ENCODE measurements around the gene THSD8.

The THSD8 gene

GRCh38 chr19:12779162-12779993 is 22.5 kb upstream of the THSD8 start:
- no peak for DNase-seq

GRCh38 chr19:12782174-12782423 is 19.8 kb upstream of the THSD8 start:
- no peak for DNase-seq

GRCh38 chr19:12782424-12783290 is 19.2 kb upstream of the THSD8 start:
- peak; percentile 69 for DNase-seq

GRCh38 chr19:12783291-12783848 is 18.5 kb upstream of the THSD8 start:
- DNase-seq: no peak

- DNase-seq: no peak
Observed at GRCh38 chr19:12783849-12784393, 17.9 kb upstream of the THSD8 start.

- no peak for DNase-seq
Observed at GRCh38 chr19:12784394-12784870, 17.4 kb upstream of the THSD8 start.

- DNase-seq: no peak
Observed at GRCh38 chr19:12784871-12785430, 16.9 kb upstream of the THSD8 start.

- no peak for DNase-seq
Observed at GRCh38 chr19:12785431-12786031, 16.3 kb upstream of the THSD8 start.

- no peak for DNase-seq
Observed at GRCh38 chr19:12786141-12786870, 15.6 kb upstream of the THSD8 start.

- DNase-seq: no peak
Observed at GRCh38 chr19:12786952-12787351, 14.9 kb upstream of the THSD8 start.

- no peak for DNase-seq
Observed at GRCh38 chr19:12787458-12787857, 14.4 kb upstream of the THSD8 start.

GRCh38 chr19:12788042-12788681 is 13.7 kb upstream of the THSD8 start:
- DNase-seq: no peak

GRCh38 chr19:12788682-12789097 is 13.2 kb upstream of the THSD8 start:
- peak; percentile 32 for DNase-seq

- DNase-seq: no peak
Observed at GRCh38 chr19:12789098-12789903, 12.6 kb upstream of the THSD8 start.

- peak; percentile 89 for DNase-seq
Observed at GRCh38 chr19:12789904-12790619, 11.8 kb upstream of the THSD8 start.

- no peak for DNase-seq
Observed at GRCh38 chr19:12790628-12791344, 11.1 kb upstream of the THSD8 start.

GRCh38 chr19:12791345-12792050 is 10.4 kb upstream of the THSD8 start, which contains the start of gene JUNB:
Gene JUNB, plus strand, starts transcription at chr19:12791486. Its CDS starts 286 bp downstream, at chr19:12791772.
- peak; percentile 95 for DNase-seq

Data from NCI-H2029 (cell line).